ENCODE data around the gene MRPL34. TPM values are rescaled to one million over a fixed set of nuclear protein-coding genes. Genes with fewer than 3 reads are reported as not detected.

MRPL34 gene
- 58.3 and 88.7 TPM in 2 replicates for polyA plus RNA-seq

DNA sequence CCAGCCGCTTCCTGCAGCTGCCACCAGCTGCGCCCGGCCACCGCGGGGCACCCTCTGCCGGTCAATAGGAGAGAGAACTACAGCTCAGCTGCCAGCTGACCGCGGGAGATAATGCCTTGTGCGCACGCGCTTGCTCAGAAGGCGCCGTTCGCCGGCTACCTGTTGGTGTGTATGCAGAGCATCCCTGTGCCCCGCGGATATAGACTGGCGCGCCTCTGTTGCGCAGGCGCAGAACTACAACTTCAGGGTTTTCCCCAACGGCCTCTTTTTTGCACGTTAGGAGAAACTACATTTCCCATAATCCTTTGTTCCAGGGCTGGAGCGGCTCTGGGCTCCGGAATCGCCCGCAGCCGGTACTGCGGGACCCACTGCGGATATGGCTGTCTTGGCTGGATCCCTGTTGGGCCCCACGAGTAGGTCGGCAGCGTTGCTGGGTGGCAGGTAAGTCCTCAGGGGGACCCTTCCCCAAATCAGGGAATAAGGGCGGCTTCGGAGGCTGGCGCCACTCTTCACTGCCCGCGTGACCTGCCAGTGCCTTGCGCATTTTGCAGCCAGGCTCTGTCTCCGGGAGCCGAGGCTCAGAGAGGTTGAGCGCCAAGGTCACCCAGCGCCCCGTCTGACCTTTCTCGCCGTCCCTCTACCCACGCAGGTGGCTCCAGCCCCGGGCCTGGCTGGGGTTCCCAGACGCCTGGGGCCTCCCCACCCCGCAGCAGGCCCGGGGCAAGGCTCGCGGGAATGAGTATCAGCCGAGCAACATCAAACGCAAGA lies at the start of gene MRPL34:
TSS of gene MRPL34 (plus strand) at position 356 of the 768 bp plus-strand sequence. CDS start at position 377, 21 bp downstream.

DNA sequence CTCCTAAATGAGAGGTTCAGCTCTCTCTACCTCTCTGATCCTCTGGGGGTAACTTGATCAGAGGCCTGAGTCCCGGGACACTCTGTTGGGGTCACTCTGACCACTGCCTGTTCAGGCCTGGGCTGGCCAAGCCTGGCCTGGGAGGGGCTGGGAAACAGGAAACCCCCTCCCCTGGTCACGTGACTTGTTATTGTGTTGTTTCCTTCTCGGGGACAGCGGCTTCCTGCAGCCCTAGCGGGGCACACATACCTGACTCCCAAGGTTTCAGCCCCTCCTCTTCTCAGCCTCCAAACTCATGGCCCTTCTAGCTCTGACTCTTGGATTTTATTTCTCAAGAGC lies 41.1 kb upstream of the MRPL34 start, which contains the start of gene USHBP1:
TSS of gene USHBP1 (minus strand) at position 105 of the 339 bp plus-strand sequence. CDS start 446 bp downstream, outside the sequence.

DNA sequence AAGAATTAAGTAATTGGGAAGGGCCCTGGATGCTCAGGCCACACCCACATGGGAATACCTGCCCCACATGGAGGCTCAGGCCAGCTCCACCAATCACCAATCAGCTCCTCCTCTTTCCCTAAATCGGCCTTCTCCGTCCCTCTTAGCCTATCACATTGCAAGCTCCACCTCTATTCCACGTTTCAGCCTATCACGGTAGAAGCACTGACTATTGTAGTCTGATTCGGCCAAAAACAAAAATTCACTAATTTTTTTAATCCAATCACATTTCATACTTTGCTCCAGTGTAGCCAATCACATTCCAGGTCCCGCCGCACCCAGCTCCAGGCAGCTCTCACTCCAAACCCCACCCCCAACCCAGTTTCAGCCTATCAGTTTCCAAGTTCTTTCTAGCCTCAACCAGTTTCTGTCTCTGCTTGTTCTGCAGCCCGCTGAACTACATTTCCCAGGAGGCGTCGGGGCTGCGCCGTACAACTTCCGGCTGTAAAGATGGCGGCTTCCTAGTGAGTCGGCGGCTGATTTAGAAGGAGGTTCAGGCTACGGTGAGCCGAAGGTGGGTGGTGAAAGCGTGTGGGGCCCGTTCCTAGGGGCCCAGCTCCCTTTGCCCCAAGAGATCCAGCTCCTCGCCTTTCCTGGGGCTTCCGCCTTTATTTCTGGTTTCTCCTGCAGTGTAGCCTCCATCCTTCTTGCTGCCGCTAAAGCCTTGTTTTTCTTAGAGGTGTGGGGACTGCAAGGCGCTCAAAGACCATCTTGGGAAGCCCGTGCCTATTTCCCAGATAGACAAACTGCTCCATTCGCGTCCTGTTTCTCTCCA lies 38.5 kb upstream of the MRPL34 start, which contains the start of gene BABAM1:
TSS of gene BABAM1 (plus strand) at position 469 of the 814 bp plus-strand sequence. CDS start 1,364 bp downstream, outside the sequence.

DNA sequence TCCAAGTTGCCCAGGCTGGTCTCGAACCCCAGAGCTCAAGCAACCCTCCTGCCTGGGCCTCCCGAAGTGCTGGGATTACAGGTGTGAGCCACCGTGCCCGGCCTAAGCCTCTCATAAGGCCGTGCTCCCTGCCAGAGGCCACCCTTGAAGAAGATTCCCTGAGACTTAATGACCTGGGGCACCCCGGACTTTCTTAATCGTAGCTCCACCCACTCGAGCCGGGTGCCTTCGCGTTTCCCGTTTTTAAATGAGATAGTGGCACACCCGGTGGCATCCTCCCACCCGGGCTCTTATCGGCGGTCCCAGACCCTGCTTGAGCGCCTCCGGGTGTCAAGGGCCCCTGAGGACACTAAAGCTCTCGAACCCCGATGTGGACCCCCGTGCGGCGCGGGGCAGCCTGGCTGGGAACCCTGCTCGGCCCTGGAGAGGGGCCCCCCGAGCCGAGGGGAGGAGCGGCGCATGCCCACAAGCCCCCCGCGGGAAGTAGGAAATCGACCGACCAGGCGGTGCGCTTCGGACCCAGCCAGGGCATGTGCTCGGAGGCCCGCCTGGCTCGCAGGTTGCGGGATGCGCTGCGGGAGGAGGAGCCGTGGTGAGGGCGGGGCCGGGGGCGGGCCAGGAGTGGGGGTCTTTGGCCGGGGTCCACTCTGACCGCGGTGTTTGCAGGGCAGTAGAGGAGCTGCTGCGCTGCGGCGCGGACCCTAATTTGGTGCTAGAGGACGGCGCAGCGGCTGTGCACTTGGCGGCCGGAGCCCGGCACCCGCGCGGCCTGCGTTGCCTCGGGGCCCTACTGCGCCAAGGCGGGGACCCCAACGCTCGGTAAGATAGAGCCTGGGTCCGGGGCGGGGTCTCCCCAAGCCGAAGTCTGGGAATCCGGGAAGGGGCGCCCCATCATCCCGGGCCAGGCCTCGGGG lies 24.0 kb upstream of the MRPL34 start, which contains the start of gene ANKLE1:
TSS of gene ANKLE1 (plus strand) at position 511 of the 914 bp plus-strand sequence. CDS start at position 531, 20 bp downstream.

DNA sequence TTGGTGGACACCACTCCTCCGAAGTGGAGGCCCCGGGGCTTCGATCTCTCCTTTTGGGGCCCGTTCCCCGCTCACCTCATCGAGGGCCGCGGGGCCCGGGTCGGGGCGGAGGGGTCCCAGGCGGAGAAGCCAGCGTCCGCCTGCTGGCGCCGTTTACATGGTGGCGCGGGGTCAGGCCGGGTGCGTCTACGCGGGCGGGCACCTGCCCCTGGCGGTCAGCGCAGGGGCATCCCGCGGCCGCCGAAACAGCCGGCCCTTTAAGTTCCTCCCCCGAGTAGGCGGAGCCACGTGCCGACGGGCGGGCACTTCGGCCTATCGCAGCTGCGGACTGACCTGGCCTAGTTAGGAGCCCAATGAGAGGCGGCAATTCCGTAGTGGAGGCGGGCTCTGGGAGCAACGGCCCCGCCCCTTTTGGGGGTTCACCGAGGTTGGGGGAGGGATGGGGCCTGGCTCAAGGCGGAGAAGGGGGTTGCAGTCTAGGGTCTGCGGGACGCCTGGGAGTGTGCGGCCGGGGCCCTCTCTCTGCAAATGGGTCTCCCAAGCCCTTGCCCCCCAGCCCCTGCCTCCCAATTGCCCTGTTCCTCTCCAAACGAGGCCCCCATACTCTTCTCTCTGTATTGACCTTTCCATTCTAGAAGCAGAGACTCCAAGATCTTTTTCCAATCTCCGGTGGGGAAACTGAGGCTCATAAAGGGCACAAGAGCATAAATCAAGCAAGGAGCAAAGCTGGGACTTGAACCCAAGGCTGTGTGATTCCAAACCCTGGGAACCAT lies 2.3 kb upstream of the MRPL34 start, which contains the start of gene ABHD8:
TSS of gene ABHD8 (minus strand) at position 259 of the 773 bp plus-strand sequence. CDS start 1,809 bp downstream, outside the sequence.

DNA sequence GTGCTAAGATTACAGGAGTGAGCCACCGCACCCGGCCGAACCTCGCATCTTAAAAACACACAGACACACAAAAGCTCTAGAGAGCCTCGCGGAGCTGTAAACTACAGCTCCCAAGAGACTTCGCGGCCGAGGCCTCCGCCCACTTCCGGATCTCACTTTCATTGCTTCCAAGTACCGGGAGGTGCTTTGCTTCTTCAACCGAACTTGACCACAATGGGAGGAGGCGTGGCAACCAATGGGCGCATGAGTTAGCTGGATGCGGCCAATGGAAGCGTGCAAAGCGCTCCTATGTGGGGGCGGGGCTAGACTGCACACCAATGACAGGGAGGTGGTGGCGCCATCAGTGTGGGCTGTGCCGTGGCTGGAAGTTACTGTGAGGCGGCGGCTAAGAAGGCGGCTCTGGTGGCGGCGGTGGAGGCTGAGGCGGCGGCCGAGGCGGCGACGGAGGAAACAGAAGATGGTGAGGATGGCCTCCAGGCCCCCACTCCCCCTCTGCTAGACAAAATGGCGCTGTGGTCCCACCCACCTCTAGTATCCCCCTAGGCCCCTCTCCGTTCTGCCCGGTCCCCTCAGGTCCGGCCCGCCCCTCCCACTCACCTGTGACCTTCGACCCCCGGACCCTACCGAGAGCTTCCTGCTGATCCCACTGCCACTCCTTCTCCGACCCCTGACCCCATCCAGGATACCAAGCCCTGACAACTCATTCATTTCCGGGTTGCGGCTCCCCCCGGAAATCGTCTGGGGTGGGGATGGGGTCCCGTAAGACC lies 3.7 kb downstream of the MRPL34 start, which contains the start of gene DDA1:
TSS of gene DDA1 (plus strand) at position 366 of the 767 bp plus-strand sequence. CDS start at position 458, 92 bp downstream.

DNA sequence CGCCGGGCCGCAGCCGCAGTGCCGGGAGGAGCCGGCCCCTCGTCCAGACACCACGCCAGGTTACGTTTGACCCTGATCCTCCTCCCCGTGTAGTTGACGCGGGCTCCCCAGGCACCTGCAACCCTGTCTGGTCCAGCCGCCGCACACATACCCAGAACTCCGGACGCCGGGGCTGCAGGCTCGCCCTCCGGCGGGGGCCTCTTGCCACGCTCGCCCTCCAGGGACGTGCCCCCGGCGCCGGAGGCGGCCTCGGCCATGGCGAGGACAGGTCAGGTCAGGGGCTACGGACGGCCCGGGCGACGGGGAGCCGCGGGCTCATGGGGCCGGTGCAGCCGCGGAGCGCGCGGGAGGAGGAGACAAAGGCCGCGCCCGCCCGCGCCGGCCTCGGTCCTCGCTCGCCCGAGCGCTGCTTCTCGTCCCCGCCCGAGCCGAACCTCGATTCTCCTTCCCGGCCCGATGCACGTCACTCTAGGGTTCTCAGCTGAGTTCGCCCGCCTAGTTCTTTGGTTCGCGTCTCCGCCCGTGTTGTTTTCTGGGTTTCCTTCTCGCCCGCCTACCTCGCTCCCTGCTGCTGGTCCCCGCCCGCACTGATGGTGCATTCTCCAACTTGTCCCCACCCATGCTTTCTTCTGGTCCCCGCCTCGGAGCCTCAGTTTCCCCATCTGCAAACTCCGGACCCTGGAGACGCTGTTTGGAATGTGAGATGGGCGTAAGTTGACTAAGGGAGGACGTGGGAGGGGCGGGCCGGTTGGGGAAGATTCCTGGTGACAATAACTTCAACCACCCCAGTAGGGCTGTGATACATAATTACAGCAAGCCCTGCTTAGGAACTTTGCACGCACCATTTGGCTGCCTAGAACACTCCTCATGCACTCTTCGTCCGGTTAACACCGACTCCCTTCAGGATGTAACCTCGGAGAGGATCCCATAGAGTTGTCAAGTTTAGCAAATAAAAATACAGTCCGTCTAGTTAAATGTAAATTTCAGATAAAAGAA lies 29.0 kb downstream of the MRPL34 start, which contains the start of gene ANO8:
TSS of gene ANO8 (minus strand) at position 442 of the 996 bp plus-strand sequence. CDS start at position 257, 185 bp downstream.

DNA sequence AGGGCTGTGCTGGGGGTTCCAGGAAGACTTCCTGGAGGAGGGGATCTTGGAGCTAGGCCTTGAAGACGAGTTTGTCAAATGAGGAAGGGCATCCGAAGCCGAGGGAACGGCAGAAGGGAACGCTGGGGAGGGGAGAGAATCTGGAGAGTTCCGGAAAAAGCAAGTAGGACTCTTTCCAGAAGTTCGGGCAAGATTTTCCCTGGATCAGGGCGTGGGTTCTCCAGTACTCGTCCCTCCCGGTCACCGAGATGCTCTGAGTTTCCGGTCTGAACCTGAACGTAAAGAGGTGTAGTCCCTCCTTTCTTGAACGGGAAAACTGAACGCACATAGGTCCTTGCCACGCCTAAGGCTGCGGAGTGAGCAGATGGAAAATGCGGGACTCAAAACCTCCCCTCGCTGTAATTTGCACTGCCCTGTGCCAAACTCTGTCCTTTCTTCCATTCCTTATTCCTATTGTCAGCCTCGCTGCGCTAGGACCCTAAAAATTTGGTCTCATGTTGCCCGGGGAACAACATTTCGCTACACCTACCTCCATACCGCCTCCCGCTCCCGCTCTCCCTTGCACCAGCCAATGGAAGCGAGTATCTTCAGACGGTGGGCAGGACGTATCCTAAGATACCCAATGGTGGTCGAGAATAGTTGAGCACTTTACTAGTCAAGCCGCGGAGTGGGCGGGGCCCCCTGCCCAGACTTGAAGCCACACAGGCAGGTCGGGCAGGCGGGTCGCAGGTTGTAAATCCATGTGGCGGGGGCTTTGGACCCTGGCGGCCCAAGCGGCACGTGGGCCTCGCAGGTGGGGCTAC lies 31.4 kb downstream of the MRPL34 start, which contains the start of gene GTPBP3:
TSS of gene GTPBP3 (plus strand) at position 682 of the 803 bp plus-strand sequence. CDS start at position 741, 59 bp downstream.

Other genes with a start within 250 kb of the MRPL34 start
- gene HAUS8, start 230.4 kb upstream of the MRPL34 start, polyA plus RNA-seq, result 0.48 and 5.1 TPM in 2 replicates
- 0.85 and 4.5 TPM in 2 replicates for gene MYO9B, start 230.1 kb upstream of the MRPL34 start, polyA plus RNA-seq
- 43.9 and 51.1 TPM in 2 replicates for gene USE1, start 90.5 kb upstream of the MRPL34 start, polyA plus RNA-seq
- 17.9 and 18.2 TPM in 2 replicates for gene OCEL1, start 79.6 kb upstream of the MRPL34 start, polyA plus RNA-seq
- gene NR2F6, start 60.0 kb upstream of the MRPL34 start, polyA plus RNA-seq, result 2.4 and 6.3 TPM in 2 replicates
- gene USHBP1, start 41.1 kb upstream of the MRPL34 start, polyA plus RNA-seq, result not detected in 2 replicates
- gene BABAM1, start 38.4 kb upstream of the MRPL34 start, polyA plus RNA-seq, result 45.2 and 64.5 TPM in 2 replicates
- gene ANKLE1, start 24.0 kb upstream of the MRPL34 start, polyA plus RNA-seq, result 0.28 TPM in 1 of 2 replicates, not detected in the other
- 0.71 and 2.5 TPM in 2 replicates for gene ABHD8, start 2.4 kb upstream of the MRPL34 start, polyA plus RNA-seq
- 5.3 and 14.2 TPM in 2 replicates for gene DDA1, start 3.7 kb downstream of the MRPL34 start, polyA plus RNA-seq
- 1.2 and 2.9 TPM in 2 replicates for gene ANO8, start 29.0 kb downstream of the MRPL34 start, polyA plus RNA-seq
- gene GTPBP3, start 31.7 kb downstream of the MRPL34 start, polyA plus RNA-seq, result 0.87 and 6.8 TPM in 2 replicates
- not detected in 2 replicates for gene PLVAP, start 71.5 kb downstream of the MRPL34 start, polyA plus RNA-seq
- not detected in 2 replicates for gene CCDC194, start 88.3 kb downstream of the MRPL34 start, polyA plus RNA-seq
- not detected in 2 replicates for gene BST2, start 99.8 kb downstream of the MRPL34 start, polyA plus RNA-seq
- 1.2 and 4.1 TPM in 2 replicates for gene MVB12A, start 114.2 kb downstream of the MRPL34 start, polyA plus RNA-seq
- not detected in 2 replicates for gene TMEM221, start 142.8 kb downstream of the MRPL34 start, polyA plus RNA-seq
- gene NXNL1, start 155.1 kb downstream of the MRPL34 start, polyA plus RNA-seq, result not detected in 2 replicates
- 1.5 and 2.3 TPM in 2 replicates for gene SLC27A1, start 164.7 kb downstream of the MRPL34 start, polyA plus RNA-seq
- 3.9 and 4.0 TPM in 2 replicates for gene PGLS, start 205.8 kb downstream of the MRPL34 start, polyA plus RNA-seq
- gene COLGALT1, start 249.8 kb downstream of the MRPL34 start, polyA plus RNA-seq, result 0.28 and 1.7 TPM in 2 replicates

Data from Purkinje cell (primary cell).